Mucosa of rectum (tissue), 2 donors: Measurements from ENCODE around the gene G6PD.
A peak's percentile ranks its signal among the peaks of the same experiment; 100 is the strongest.

Experiments
- H3K27ac ChIP-seq, 2 donors: one replicate each; pipeline ENCODE4 v1.7.0; 2013; ENCODE audit warnings: inconsistent platforms in 2 of 2, low read depth in 2 of 2, low read length in 2 of 2
- H3K27me3 ChIP-seq, 2 donors: one replicate each; pipeline ENCODE4 v1.7.0; 2013; ENCODE audit warnings: low read length in 2 of 2; ENCODE audit not compliant: control insufficient read depth in 2 of 2, insufficient read depth in 2 of 2
- H3K36me3 ChIP-seq, 2 donors: one replicate each; pipeline ENCODE4 v1.7.0; 2013; ENCODE audit warnings: low read length in 2 of 2; ENCODE audit not compliant: control insufficient read depth in 2 of 2, insufficient read depth in 2 of 2
- H3K4me1 ChIP-seq, 2 donors: one replicate each; pipeline ENCODE4 v1.7.0; 2013; ENCODE audit warnings: low read length in 2 of 2, mild to moderate bottlenecking in 1 of 2; ENCODE audit not compliant: control insufficient read depth in 2 of 2, insufficient read depth in 2 of 2
- H3K4me3 ChIP-seq, 2 donors: one replicate each; pipeline ENCODE4 v1.7.0; 2013; ENCODE audit warnings: low read length in 2 of 2
- H3K9ac ChIP-seq, 2 donors: one replicate each; pipeline ENCODE4 v1.7.0; 2013; ENCODE audit warnings: low read length in 2 of 2, low read depth in 1 of 2, mild to moderate bottlenecking in 1 of 2
- H3K9me3 ChIP-seq, 2 donors: one replicate each; pipeline ENCODE4 v1.7.0; 2013; ENCODE audit warnings: low read length in 2 of 2; ENCODE audit not compliant: control insufficient read depth in 2 of 2
- donor health status: healthy.
- donor health status: Normal muscosa, but diverticular disease.

G6PD gene

DNA sequence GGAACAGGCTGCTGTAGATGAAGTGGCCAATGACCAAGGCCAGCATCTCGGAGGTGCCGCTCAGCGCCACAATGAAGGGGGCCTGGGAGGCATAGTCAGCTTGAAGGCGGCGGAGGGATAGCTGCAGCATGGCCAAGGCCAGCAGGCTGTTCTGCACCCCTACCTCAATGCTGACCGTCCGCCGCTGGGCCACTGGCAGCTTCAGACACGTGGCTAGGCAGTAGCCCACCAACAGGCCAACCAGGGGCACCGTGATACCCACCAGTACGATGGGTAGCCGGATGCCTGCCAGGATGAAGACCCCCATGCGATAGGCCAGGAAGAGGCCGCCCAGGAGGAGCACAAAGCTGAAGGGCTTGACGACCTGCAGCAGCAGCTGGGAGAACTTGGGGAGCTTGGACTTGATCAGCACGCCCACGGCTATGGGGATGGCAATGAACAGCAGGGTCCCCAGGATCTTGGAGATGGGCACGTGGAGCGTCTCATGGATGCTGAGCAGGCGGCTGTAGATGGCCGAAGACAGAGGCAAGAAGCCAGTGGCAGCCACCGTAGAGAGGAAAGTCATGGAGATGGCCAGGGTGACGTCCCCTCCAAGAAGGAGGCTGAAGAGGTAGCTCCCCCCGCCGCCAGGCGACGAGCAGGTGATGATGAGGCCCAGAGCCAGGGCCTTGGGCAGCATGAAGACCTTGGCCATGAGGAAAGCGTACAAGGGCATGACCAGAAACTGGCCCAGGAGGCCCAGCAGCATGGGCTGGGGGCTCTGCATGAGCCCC, 58.9 kb downstream of the G6PD start:
- H3K27me3 ChIP-seq = peaks cover 0 to 3% of the 10 kb centered on the region in 2 donors
- peak overlapping the region; percentile 76 to 80 for H3K27ac ChIP-seq
- H3K36me3 ChIP-seq = peaks cover 0 to 5% of the 10 kb centered on the region in 2 donors
- no peak overlapping the region for H3K9ac ChIP-seq
- H3K4me1 ChIP-seq = peaks cover 19 to 21% of the 10 kb centered on the region in 2 donors
- no peaks in the 10 kb centered on the region for H3K9me3 ChIP-seq
- no peak overlapping the region for H3K4me3 ChIP-seq

DNA sequence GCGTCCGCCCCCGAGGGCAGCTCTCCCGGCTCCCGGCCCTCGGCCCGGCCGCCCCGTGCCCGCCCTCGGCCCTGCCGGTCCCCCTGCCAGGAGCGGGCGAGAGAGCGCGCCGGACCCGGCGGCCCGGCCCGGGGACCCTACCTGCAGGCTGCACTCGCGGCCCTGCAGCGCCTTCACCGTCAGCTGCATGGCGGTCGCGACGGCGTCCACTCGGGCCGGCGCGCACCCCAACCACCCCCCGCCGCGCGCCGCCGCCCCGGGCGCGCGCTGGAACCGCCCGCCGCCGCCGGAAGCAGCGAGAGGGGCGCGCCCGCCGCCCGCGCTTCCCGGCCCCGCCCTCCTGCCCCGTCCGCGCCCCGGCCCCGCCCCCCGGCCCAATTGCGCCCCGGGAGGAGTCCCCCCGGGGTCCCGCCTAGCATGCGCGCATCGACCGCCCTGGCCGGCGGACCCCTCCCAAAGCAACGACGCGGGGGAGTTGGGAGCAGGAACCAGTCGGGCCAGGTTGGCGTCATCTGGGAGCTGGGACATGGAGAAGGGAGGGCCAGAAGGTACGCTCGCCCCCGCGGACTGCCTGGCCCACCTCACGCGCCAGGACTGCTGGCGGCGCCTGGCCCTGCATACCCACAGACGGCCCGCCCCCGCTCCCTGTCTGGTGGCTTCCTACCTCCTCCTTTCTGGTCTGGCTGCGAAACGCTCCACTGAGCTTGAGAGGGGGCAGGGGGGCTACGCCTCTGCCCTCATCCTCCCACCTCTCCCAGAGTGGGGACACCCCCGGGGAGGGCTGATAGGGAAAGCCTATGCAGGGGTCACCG, 60.0 kb downstream of the G6PD start, which contains the start of gene UBL4A:
Gene UBL4A (minus strand): TSS at position 220 of the 812 bp plus-strand sequence. CDS start 31 bp downstream, at position 189.
- Histone ChIP-seq H3K36me3 (peaks cover 0 to 5% of the 10 kb centered on the region in 2 donors), H3K27ac (peak within 1 kb of the TSS; percentile 76 to 80), H3K9ac (peak within 1 kb of the TSS; percentile 65 to 75), H3K4me3 (peak within 1 kb of the TSS; percentile 65), H3K9me3 (no peaks in the 10 kb centered on the region), H3K4me1 (peaks cover 19 to 21% of the 10 kb centered on the region in 2 donors), H3K27me3 (peaks cover 0 to 3% of the 10 kb centered on the region in 2 donors)

DNA sequence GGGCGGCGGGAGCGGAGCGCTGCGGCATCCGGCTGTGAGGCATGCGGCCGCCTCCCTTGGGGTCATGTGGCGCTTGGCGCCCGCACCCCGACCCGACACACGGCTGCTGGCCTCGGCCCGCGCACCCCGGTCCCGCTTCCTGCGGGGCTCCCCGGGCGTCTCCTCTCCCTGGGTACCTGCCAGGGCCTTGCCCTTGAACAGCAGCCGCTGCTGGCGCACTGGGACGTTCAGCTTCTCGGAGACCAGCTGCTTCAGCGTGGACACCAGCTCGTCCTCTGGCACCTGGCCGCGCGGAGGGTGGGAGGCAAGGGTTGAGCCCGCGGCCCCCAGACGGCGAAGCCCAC, 60.6 kb downstream of the G6PD start:
- H3K4me3 ChIP-seq = peak overlapping the region; percentile 65
- H3K9ac ChIP-seq = peak overlapping the region; percentile 65 to 75
- H3K27me3 ChIP-seq = peaks cover 0 to 3% of the 10 kb centered on the region in 2 donors
- H3K36me3 ChIP-seq = peaks cover 0 to 5% of the 10 kb centered on the region in 2 donors
- peak overlapping the region; percentile 71 to 76 for H3K27ac ChIP-seq
- no peaks in the 10 kb centered on the region for H3K9me3 ChIP-seq
- peaks cover 19 to 21% of the 10 kb centered on the region in 2 donors for H3K4me1 ChIP-seq

DNA sequence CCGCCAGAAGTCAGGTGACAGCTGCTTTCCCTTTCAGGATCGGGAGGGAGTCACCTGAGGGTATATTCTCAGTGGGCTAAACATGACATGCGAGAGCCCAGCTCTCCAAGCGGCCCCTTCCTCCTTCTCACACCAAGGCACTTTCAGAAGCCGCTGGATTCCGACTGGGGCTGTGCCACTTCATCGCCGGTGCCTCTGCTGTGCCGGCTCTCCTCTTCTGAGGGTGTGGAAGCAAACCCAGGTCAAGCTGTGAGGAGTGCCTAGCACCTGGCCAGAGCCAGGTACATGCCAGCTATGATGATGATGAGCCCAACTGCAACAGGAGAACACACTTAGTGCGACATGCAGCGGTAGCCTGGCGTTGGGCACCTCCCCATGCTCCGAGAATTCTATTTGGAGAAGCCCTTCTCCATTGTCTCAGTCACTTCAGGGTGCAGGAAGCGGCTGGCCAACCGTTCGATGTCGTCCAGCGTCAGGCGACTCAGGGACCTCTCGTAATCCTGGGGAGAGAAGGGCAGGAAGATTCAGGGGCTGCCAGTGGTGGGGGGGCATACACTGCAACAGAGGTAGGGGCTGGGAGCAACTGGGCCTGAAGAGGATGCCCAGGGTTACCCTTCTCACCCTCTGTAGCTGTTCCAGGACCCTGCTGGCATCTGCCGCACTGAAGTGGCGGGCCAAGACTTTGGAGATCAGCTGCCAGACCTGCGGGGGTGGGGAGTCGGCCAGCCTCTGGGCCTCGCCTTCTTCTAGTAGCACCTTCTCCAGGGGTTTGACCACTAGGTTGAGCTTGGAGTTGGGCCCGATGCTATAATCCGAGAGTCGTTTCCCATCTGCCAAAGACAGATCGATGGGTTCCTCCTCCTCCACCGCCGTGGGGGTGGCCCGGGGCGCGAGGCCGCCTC, 61.2 kb downstream of the G6PD start:
- H3K27me3 ChIP-seq = peaks cover 0 to 3% of the 10 kb centered on the region in 2 donors
- peaks cover 0 to 5% of the 10 kb centered on the region in 2 donors for H3K36me3 ChIP-seq
- peak overlapping the region; percentile 71 to 76 for H3K27ac ChIP-seq
- peak overlapping the region; percentile 65 for H3K4me3 ChIP-seq
- peaks cover 19 to 21% of the 10 kb centered on the region in 2 donors for H3K4me1 ChIP-seq
- H3K9me3 ChIP-seq = no peaks in the 10 kb centered on the region
- H3K9ac ChIP-seq = peak overlapping the region; percentile 65 to 75

DNA sequence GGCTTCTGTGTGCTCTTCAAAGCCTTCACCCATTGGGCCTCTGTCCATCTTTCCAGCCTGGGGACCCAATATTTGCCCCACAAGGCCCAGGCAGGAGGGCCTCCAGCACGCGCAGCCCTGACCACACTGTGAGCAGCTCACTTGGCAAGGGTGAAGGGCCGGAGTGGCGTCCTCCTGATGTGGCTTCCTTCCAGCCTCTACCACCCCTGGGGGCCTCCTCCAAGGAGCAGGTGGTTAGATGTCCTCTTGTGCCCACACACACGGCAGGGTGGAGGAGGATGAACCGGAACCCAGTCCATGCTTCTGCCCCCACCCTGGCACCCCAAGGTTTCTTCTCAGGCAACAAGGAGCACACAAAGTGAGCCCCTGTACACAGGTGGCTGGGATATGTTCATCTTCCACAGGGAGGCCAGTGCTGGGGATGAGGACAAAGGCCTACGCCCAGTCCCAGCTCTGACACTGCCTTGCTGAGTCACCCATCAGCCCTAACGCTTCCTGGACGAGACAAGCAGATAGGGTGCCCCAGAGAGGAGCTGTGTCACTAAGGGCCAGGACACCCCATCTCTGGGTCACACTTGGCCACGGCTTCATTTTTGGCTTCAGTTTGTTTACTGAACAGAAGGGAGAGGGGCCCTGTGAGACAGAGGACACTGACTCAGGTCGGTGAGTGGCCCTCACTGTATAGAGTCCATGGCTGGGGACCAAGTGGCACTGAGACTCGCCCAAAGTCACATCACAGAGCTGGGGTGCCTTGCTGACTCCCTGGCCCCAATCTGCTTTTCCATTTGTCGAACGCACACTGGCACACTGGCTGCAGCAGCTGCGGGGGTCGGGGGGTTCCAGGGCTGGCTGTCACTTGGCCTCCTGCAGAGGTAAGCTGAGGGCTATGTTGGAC, 62.1 kb downstream of the G6PD start:
- H3K36me3 ChIP-seq = peaks cover 0 to 5% of the 10 kb centered on the region in 2 donors
- H3K27me3 ChIP-seq = peaks cover 0 to 3% of the 10 kb centered on the region in 2 donors
- peaks cover 14 to 18% of the 10 kb centered on the region in 2 donors for H3K4me1 ChIP-seq
- no peaks in the 10 kb centered on the region for H3K9me3 ChIP-seq
- no peak overlapping the region for H3K27ac ChIP-seq
- H3K4me3 ChIP-seq = no peak overlapping the region
- no peak overlapping the region for H3K9ac ChIP-seq

DNA sequence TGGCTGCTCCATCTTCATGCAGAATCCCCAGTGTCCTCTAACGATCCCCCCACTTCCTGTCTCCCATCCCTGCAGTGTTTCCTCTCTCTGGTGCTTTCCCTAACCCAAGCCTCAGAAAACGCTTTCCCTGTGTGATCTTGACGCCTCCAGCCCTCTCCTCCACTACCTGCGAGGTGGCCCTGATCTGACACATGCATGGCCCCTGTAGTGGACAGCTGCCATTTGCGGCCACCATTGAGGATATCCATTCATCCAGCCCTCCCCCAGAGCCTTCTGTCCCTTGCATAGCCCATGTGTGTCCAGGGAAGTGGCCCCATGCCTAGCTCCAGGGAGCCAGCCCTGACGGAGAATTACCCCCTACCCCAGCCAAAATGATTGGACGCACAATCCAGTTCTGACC, 63.3 kb downstream of the G6PD start:
- peaks cover 0 to 5% of the 10 kb centered on the region in 2 donors for H3K36me3 ChIP-seq
- peaks cover 11 to 15% of the 10 kb centered on the region in 2 donors for H3K4me1 ChIP-seq
- no peak overlapping the region for H3K9ac ChIP-seq
- H3K4me3 ChIP-seq = no peak overlapping the region
- H3K27me3 ChIP-seq = peaks cover 0 to 3% of the 10 kb centered on the region in 2 donors
- no peak overlapping the region for H3K27ac ChIP-seq
- no peaks in the 10 kb centered on the region for H3K9me3 ChIP-seq

DNA sequence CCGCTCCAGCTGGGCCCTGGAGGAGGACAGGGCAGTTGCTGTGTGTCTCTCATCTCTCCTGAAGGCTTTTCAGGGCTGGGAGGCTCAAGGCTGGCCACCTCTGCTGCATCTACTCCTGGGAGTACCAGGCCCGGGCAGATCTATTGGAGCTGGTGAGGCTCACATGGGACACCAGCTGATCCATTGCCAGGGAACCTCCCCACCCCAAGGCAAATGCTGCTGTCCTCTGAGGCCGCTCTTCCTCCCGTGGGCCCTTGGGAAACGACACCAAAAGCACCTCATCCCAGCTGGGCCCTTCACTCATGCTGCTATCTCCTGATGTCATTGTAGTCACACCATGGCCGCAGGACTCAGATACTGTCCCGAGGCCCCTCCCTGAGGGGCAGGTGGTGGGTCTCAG, 63.9 kb downstream of the G6PD start:
- peaks cover 0 to 5% of the 10 kb centered on the region in 2 donors for H3K36me3 ChIP-seq
- H3K4me3 ChIP-seq = no peak overlapping the region
- no peak overlapping the region for H3K9ac ChIP-seq
- H3K27me3 ChIP-seq = peaks cover 0 to 3% of the 10 kb centered on the region in 2 donors
- no peaks in the 10 kb centered on the region for H3K9me3 ChIP-seq
- no peak overlapping the region for H3K27ac ChIP-seq
- H3K4me1 ChIP-seq = peaks cover 15 to 16% of the 10 kb centered on the region in 2 donors

DNA sequence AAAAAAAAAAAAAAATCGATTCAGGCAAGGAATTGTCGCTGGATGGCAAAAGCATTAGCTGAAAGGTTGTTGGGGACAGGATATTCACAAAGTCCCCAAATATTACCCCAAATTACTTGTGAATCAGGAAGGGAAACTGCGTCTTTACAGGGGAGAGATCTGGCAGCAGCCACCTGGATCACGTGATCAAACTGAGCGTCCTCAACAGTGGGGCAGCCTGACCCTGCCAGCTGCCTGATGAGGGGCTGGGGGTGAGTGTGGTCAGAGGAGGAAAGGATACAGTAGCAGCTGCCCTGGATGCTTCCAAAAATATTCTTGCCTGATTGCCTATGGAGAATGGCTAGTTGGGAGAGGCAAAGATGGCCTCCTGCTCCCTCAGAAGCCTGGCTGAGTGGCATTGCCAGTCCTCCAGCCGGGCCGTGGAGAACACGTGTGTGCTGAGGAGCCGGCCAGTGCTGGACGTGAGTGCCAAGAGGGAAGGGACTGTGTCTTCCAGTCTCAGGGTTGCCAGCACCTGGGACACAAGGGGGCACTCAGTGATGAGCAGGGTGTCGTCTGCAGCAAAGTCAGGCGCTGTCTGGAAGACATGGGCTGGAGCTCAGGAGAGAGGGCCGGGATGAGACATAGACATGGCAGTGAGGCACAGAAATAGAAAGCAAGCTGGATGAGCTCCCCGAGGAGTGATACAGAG, 64.6 kb downstream of the G6PD start:
- peaks cover 0 to 3% of the 10 kb centered on the region in 2 donors for H3K27me3 ChIP-seq
- H3K4me3 ChIP-seq = no peak overlapping the region
- no peak overlapping the region for H3K9ac ChIP-seq
- no peaks in the 10 kb centered on the region for H3K9me3 ChIP-seq
- H3K4me1 ChIP-seq = peaks cover 14 to 15% of the 10 kb centered on the region in 2 donors
- no peak overlapping the region for H3K27ac ChIP-seq
- H3K36me3 ChIP-seq = peaks cover 0 to 5% of the 10 kb centered on the region in 2 donors
